ENCODE measurements around the gene GALNTL6.

Gene GALNTL6

DNA sequence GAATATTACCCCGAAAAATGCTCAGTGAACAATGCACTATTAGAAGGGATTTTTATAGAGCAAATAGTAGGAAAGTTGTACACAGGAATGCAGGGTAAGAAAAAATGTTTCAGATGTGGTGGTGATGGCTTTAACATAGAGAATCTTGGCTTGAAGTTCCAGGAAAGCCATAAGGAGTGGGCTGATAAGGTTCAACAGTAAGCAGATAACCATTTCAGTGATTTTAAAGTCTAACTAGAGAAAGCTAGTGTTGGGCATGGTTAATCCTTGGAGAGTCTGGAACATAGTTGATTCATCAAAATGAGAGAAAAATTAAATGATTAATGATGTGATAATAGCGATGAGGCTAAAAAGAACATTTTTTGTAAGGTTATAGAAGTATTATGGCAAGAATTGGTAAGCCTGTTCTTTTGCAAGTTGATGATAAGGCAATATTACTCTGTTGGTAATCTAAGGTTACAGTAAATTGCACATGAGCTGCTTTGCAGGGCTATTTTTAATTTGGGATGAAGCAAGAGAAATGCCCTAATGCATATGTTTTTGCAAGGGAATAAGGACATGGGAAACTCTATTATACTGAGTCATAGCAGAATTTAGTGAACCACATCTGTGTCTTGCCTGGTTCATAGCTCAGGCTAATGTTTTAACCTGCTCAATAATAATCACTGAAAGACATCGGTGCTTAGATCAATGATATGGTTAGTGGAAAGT, 44.3 kb downstream of the GALNTL6 start:
- DNase-seq (ENCODE audit: low read depth): no peak
- H3K4me3 ChIP-seq (ENCODE audit: control insufficient read depth, low read depth, low read length): no peak overlapping the region
- TF ChIP-seq, protein P1, sequence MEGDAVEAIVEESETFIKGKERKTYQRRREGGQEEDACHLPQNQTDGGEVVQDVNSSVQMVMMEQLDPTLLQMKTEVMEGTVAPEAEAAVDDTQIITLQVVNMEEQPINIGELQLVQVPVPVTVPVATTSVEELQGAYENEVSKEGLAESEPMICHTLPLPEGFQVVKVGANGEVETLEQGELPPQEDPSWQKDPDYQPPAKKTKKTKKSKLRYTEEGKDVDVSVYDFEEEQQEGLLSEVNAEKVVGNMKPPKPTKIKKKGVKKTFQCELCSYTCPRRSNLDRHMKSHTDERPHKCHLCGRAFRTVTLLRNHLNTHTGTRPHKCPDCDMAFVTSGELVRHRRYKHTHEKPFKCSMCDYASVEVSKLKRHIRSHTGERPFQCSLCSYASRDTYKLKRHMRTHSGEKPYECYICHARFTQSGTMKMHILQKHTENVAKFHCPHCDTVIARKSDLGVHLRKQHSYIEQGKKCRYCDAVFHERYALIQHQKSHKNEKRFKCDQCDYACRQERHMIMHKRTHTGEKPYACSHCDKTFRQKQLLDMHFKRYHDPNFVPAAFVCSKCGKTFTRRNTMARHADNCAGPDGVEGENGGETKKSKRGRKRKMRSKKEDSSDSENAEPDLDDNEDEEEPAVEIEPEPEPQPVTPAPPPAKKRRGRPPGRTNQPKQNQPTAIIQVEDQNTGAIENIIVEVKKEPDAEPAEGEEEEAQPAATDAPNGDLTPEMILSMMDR (IDR thresholded peaks at IDR 0.05; ENCODE audit: control insufficient read depth, insufficient read depth, low read depth, low read length, missing control alignments): no peak

DNA sequence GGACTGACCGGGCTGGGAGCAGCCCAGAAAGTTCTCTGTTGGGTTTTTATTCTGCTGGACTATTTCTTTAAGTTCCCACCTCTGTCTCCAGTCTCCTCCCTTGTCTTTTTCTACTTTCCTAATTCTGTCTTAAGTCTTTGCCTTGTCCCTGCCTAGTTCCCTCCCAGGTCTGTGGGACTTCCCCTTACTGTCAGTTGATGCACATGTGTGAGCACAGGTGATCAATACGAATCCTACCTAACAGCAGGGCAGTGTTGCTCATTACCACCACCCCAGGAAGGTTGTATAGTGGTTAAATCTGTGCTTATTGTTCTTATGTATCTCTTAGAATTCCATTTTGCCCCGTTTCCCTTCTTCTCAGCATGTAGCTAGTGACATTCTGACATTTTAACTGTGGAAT, 62.1 kb downstream of the GALNTL6 start:
- no peak overlapping the region for H3K4me3 ChIP-seq (ENCODE audit: control insufficient read depth, low read depth, low read length)
- TF ChIP-seq, protein P1 (IDR thresholded peaks at IDR 0.05; ENCODE audit: control insufficient read depth, insufficient read depth, low read depth, low read length, missing control alignments): no peak
- DNase-seq (ENCODE audit: low read depth): no peak

GRCh38 chr4:171876636-171877035, 63.4 kb downstream of the GALNTL6 start:
- TF ChIP-seq, protein P1 (IDR thresholded peaks at IDR 0.05; ENCODE audit: control insufficient read depth, insufficient read depth, low read depth, low read length, missing control alignments): no peak
- H3K4me3 ChIP-seq (ENCODE audit: control insufficient read depth, low read depth, low read length): no peak overlapping the region
- no peak for DNase-seq (ENCODE audit: low read depth)

- no peak overlapping the region for H3K4me3 ChIP-seq (ENCODE audit: control insufficient read depth, low read depth, low read length)
- no peak for DNase-seq (ENCODE audit: low read depth)
- TF ChIP-seq, protein P1 (IDR thresholded peaks at IDR 0.05; ENCODE audit: control insufficient read depth, insufficient read depth, low read depth, low read length, missing control alignments): no peak
Measured at GRCh38 chr4:171880136-171880535, 66.9 kb downstream of the GALNTL6 start.

- H3K4me3 ChIP-seq (ENCODE audit: control insufficient read depth, low read depth, low read length): no peak overlapping the region
- no peak for DNase-seq (ENCODE audit: low read depth)
- TF ChIP-seq, protein P1 (IDR thresholded peaks at IDR 0.05; ENCODE audit: control insufficient read depth, insufficient read depth, low read depth, low read length, missing control alignments): no peak
Measured at GRCh38 chr4:171889681-171890080, 76.5 kb downstream of the GALNTL6 start.

GRCh38 chr4:171891038-171891437, 77.8 kb downstream of the GALNTL6 start:
- H3K4me3 ChIP-seq (ENCODE audit: control insufficient read depth, low read depth, low read length): no peak overlapping the region
- no peak for DNase-seq (ENCODE audit: low read depth)
- TF ChIP-seq, protein P1 (IDR thresholded peaks at IDR 0.05; ENCODE audit: control insufficient read depth, insufficient read depth, low read depth, low read length, missing control alignments): no peak
